ENCODE results near the gene MYRFL.

The MYRFL gene

GRCh38 chr12:69936766-69937165, 111.7 kb downstream of the MYRFL start:
- H3K4me2 ChIP-seq (ENCODE audit: low read length) = no peak overlapping the region
- TF ChIP-seq CTCF (IDR thresholded peaks at IDR 0.05; ENCODE audit: low read length) (no peak), EZH2 (IDR thresholded peaks at IDR 0.05; ENCODE audit: borderline replicate concordance, low read length) (no peak)
- H4K20me1 ChIP-seq (ENCODE audit: insufficient read depth, low read length) = no peaks in the 10 kb centered on the region

GRCh38 chr12:69947123-69947522, 122.1 kb downstream of the MYRFL start:
- Histone ChIP-seq H3K9me3 (ENCODE audit: low read length) (no peaks in the 10 kb centered on the region), H3K4me2 (ENCODE audit: low read length) (no peak overlapping the region), H3K36me3 (ENCODE audit: insufficient read depth, low read length) (no peaks in the 10 kb centered on the region), H4K20me1 (ENCODE audit: insufficient read depth, low read length) (no peaks in the 10 kb centered on the region), H3K9me2 (ENCODE audit: low read depth, low read length) (no peaks in the 10 kb centered on the region), H3K27ac (ENCODE audit: low read depth, low read length, poor library complexity, severe bottlenecking) (no peak overlapping the region), H3K4me1 (ENCODE audit: insufficient read depth, low read length, severe bottlenecking) (peaks cover 7% of the 10 kb centered on the region), H3K79me2 (ENCODE audit: insufficient read depth, low read length) (no peaks in the 10 kb centered on the region), H3K27me3 (ENCODE audit: insufficient read depth, low read length) (no peaks in the 10 kb centered on the region), H3K4me3 (ENCODE audit: low read depth, low read length, poor library complexity, severe bottlenecking) (no peak overlapping the region), H2AFZ (ENCODE audit: low read length) (no peak overlapping the region), H3F3A (ENCODE audit: insufficient read depth, low read length) (no peaks in the 10 kb centered on the region), H3K9ac (ENCODE audit: low read length) (no peak overlapping the region)
- TF ChIP-seq CTCF (IDR thresholded peaks at IDR 0.05; ENCODE audit: low read length) = no peak
- no peak for TF ChIP-seq EZH2 (IDR thresholded peaks at IDR 0.05; ENCODE audit: borderline replicate concordance, low read length)

More at GRCh38 chr12:69936766-69937165, 111.7 kb downstream of the MYRFL start:
- Histone ChIP-seq H2AFZ (ENCODE audit: low read length) (peak overlapping the region; percentile 39; the same call in 1 of the 2 replicates), H3K27ac (ENCODE audit: low read depth, low read length, poor library complexity, severe bottlenecking) (peak overlapping the region; percentile 92), H3K27me3 (ENCODE audit: insufficient read depth, low read length) (no peaks in the 10 kb centered on the region), H3K36me3 (ENCODE audit: insufficient read depth, low read length) (no peaks in the 10 kb centered on the region), H3K79me2 (ENCODE audit: insufficient read depth, low read length) (no peaks in the 10 kb centered on the region), H3K9ac (ENCODE audit: low read length) (peak overlapping the region; percentile 63; the same call in 1 of the 2 replicates), H3K4me1 (ENCODE audit: insufficient read depth, low read length, severe bottlenecking) (peaks cover 52% of the 10 kb centered on the region), H3K4me3 (ENCODE audit: low read depth, low read length, poor library complexity, severe bottlenecking) (no peak overlapping the region), H3K9me3 (ENCODE audit: low read length) (peaks cover 8% of the 10 kb centered on the region; the same call in 1 of the 2 replicates), H3F3A (ENCODE audit: insufficient read depth, low read length) (no peaks in the 10 kb centered on the region), H3K9me2 (ENCODE audit: low read depth, low read length) (no peaks in the 10 kb centered on the region)

GRCh38 chr12:69947897-69948296, 122.9 kb downstream of the MYRFL start:
- Histone ChIP-seq H3K36me3 (ENCODE audit: insufficient read depth, low read length) (no peaks in the 10 kb centered on the region), H3K9me3 (ENCODE audit: low read length) (no peaks in the 10 kb centered on the region), H3K27ac (ENCODE audit: low read depth, low read length, poor library complexity, severe bottlenecking) (no peak overlapping the region), H4K20me1 (ENCODE audit: insufficient read depth, low read length) (no peaks in the 10 kb centered on the region), H3K4me1 (ENCODE audit: insufficient read depth, low read length, severe bottlenecking) (peaks cover 7% of the 10 kb centered on the region), H2AFZ (ENCODE audit: low read length) (no peak overlapping the region), H3K79me2 (ENCODE audit: insufficient read depth, low read length) (no peaks in the 10 kb centered on the region), H3K4me2 (ENCODE audit: low read length) (no peak overlapping the region), H3K9ac (ENCODE audit: low read length) (no peak overlapping the region), H3K4me3 (ENCODE audit: low read depth, low read length, poor library complexity, severe bottlenecking) (no peak overlapping the region), H3K27me3 (ENCODE audit: insufficient read depth, low read length) (no peaks in the 10 kb centered on the region), H3K9me2 (ENCODE audit: low read depth, low read length) (no peaks in the 10 kb centered on the region), H3F3A (ENCODE audit: insufficient read depth, low read length) (no peaks in the 10 kb centered on the region)
- TF ChIP-seq EZH2 (IDR thresholded peaks at IDR 0.05; ENCODE audit: borderline replicate concordance, low read length) (no peak), CTCF (IDR thresholded peaks at IDR 0.05; ENCODE audit: low read length) (no peak)

Measured in OCI-LY1 (cell line).